GM21447 (cell line): ENCODE measurements around the gene PFN1.

ENCODE experiments used
- ATAC-seq: cut with Tn5 transposase; IDR thresholded peaks from one replicate; pipeline ENCODE4 v1.9.1; 2021; ENCODE audit not compliant: unreplicated experiment

Gene PFN1

DNA sequence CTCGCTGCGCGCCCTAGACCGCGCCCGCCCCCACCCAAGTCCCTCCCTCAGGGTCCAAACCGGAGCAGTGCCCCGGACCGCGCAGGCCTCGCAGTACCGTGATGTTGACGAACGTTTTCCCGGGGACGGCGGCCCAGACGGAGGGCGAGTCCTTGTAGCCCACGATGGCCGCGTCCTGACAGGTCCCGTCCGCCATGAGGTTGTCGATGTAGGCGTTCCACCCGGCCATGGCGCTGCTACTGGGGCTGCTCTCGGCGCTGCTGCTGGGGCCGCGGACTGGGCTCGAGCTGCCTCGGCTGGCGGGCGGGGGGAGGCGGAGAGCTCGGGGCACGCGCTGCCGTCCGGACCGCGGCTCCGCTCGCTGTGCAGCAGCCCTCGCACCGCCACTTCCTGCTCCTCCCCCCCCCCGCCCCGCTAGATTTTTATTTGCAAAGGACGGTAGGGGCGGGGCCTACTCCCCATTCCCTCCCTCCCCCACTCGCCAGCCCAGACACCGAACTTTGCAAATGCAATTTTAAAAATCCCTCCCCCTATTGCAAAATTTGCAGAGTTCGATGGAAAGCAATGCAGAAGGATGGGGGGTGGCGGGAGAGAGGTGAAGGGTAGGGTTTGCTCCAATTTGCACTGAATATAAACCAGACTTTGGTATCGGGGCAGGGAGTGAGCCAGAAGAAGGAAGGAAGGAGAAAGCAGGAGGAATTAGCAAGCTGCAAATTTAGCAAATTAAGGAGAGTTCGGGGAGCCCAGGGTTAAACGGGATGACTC is at the start of gene PFN1:
Gene PFN1 (minus strand): TSS at position 365 of the 765 bp plus-strand sequence. CDS start 136 bp downstream, at position 229.
- ATAC-seq: peak; percentile 9

DNA sequence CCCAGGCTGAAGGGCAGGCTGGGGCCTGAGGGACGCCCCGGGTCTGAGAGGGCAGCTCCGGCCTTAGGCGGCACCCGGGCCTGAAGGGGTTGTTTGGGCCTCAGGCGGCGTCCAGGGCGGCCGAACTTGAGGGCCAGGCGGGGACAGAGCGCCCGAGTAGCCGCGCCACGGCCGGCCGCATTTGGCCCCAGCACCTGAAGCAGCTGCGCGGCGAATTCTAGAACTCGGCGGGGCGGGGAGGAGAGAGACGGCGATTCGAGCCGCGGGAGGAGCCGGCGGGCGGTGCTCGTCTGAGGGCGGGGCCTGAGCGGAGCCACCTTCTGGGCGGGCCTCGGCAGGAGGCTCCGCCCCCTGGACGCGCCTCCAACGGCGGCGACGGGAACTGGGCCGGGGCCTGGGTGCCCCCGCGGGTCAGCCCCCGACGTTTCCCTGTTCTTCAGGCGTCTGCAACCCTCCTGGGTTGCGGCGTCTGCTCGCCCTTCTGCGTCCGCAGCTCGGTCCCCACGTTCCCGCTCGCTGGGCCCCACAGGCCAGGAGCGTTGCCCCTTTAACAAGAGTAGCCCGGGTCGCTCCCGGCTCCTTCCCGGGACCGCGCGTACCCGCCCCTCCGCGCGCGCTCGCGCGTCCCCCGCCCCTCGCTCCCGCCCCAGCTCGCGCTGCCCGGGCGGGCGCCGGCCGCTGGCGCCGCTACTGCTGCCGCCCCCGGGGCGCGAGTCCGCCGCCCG is 49.1 kb upstream of the PFN1 start, which contains the start of the genes INCA1 and KIF1C:
Gene INCA1 (minus strand): TSS at position 221 of the 725 bp plus-strand sequence. CDS start 3,085 bp downstream, outside the sequence.
Gene KIF1C (plus strand): TSS at position 649 of the 725 bp plus-strand sequence. CDS start 2,297 bp downstream, outside the sequence.
- ATAC-seq: peak; percentile 65

DNA sequence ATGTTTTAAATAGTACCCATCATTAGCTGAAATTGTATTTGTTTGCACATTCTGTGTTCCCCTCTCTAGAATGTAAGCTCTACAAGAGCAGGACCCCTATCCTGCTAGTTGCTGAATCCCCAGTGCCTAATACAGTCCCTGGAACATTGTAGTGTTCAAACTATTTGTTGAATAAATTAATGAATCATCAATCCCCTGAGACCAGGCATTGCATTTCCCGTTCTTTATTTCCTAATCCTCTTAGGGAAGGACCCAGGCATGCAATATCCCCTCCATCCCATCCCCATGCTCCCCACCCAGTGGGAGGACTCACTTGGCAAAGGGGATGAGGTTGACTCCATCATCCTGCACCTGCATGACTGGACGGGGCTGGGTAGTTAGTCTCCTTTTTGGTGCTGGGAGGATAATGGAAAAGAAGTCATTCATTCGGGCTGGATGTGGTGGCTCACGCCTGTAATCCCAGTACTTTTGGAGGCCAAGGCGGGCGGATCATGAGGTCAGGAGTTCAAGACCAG is 45.8 kb upstream of the PFN1 start:
- ATAC-seq: no peak

DNA sequence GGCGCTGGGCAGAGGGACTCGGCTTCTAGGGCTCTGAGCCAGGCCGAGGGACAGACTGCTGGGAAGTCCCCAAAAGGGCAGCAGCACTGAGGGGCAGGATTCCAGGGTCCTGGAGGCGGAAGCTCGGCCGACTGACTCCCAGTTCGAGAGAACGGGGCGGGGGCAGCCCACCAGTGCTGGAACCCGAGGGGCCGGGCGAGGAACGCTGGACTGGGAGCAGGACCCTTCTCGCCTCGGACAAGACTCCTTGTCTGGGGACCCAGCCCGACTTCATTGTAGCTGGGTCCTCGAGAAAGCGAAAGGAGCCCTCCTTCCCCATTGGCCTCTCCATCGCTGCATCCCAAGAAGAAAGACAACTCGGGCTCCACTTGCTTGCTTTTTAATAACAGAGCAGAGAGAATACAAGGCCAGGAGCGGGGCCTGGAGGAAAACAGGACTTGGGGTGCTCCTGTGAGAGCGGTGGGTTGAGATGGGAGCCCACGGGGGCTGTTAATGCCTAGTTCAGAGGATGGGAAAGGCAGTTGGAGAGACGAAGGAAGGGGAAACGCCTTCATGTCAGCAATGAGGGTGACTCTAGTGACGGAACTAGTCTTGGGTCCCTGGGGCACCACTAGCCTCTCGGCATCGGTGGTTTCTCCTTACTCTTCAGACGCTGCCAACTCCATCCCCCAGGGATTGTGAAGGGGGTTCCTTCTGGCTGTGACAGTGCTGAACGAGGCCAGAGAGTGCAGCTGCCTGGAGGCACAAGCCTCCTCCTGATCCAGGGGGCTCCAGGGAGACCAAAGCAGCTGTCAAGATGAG is 39.6 kb upstream of the PFN1 start:
- no peak for ATAC-seq

DNA sequence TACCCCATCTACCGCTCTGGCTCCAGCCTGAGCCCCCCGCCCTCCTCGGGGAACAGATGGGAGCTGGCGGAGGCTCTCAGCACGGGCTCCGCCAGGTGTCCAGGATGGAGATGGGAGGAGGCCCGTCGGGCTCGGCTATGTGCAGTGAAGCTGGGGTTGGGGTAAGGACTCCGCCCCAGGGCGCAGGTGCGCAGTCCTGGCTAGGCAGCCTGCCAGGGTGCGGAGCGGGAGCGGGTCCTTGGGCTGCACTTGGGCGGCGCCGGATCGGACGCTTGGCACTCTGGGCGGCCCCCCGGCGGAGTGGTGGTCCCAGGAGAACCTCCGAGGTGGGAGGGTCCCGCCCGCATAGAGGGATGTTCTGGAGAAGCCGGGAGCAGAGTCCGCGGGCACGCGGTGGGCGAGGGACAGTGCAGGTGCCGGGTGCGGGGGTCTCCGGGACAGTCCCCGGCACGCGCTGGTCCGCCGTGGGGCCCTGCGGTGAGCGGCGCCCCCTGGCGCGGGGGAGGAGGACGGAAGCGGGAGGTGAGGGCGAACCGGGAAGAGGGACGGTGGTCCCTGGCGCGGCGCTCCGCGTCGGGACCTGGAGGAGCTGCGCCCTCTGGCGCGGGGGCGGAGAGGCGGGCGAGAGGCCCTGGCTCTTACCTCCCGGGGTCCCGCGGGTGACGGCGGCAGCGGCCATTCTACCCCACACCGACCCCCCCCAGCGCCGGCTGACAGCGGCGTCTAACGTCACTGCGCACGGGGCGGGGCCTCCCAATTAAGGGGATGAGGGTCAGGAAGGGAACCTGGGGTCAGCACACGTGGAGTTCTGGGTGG is 38.8 kb upstream of the PFN1 start, which contains the start of gene CAMTA2:
Gene CAMTA2 (minus strand): TSS at position 725 of the 816 bp plus-strand sequence. CDS start 1,453 bp downstream, outside the sequence.
- ATAC-seq: peak; percentile 66

DNA sequence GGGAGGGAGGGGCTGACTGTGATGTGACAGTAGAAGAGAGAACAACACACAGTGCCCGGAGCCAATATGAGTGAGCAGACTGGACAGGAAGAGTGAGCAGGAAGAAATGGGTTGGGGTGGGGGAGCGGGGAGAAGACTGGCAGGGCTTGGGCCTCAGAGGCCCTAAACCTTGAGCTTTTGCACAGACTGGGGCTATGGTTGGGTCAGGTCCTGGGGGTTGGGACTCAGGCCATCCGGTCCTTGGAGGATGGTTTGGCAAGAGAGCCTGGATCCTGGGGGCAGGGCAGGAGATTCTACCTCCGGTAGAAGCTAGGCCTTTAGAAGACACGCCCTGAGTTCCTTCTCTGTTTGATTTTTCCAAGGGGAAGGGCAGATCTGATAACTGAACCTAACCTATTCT is 38.1 kb upstream of the PFN1 start:
- ATAC-seq: no peak

DNA sequence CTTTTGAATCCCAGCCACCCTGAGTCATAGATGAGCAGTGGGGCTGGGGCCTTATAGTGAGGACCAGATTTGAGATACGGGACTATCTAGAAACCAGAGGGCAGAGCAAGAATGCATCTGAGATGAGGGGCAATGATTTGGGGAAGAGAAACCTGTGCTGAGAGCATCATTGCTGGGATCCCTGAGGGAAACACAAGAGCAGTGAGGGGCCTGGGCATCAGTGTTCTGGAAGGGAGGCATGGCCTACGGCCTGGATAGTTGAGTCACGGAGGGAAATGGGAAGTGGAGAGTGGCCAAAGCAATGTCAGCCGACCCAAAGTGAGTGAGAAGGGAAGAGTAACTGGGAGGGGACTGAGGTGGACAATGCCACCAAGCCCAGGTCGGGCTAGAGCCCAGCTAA is 34.0 kb upstream of the PFN1 start:
- ATAC-seq: no peak

DNA sequence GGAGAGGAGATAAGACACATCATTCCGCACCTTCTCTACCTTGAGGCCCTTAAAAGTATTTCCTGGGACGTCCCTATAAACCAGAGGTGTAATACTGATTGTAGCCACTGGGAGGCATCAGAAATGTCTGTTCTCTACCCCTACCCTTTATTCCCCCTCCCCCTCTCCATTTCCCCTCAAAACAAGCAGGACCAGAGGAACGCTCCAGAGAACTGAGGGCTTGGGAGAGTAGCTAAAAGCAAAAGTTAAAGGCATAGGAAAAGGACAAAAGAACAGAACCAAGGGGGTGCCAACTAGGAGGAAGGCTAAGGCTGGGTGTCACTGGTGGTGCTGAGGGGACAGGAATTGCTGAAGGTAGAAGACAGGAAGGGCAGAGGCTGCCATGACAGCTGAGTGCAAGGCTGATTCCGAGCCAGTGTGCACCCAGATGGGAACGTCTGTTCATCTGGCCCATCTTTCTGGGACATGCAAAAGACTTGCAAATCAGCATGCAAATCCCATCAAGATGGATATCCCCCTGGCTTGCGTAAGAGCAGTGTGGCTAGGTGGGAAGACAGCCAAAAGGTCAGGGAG is 32.4 kb upstream of the PFN1 start:
- ATAC-seq: no peak

DNA sequence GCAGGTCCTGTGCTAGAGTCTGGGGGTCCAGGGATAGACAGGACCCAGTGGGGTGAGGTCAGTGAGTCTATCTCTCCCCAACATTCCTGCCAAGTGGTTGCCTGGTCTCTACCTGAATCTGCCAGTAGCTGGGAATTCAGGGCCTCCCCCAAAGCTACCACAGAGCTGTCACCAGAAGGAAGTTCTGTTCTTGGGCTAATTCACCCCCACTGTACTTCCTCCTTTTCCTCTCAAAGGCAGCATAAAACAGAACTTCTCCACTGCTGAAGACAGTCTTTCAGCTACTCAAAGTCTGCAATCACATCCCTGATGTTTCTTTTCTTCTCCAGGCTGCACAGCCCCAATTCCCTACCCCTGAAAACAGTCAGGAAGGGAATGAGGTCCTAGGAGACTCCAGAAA is 30.4 kb upstream of the PFN1 start:
- no peak for ATAC-seq

DNA sequence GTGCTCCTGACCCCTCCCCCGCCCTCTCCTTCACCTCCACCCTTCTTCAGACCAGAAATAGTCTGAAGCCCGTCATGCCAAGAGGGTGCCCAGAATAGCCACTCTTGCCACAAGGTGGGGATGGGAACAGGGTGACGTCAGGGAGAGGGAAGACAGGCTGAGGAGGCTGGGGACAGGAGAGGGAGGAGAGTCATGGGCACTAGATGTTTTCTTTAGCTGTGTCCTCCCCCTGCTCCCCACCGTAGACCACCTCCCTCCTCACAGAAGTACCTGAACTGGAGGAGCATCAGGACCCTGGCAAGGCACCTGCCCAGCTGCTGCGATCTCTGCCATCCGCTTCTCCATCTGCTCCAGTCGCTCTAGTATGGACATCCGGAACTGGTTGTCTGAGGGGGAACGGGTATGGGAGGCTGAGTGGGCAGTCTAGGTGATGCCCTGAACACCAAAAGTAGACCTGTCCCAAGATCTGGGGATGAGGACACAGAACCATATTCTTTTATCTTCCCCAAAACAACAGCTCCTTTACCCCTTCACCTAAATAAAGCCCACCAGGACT is 25.9 kb upstream of the PFN1 start:
- no peak for ATAC-seq

DNA sequence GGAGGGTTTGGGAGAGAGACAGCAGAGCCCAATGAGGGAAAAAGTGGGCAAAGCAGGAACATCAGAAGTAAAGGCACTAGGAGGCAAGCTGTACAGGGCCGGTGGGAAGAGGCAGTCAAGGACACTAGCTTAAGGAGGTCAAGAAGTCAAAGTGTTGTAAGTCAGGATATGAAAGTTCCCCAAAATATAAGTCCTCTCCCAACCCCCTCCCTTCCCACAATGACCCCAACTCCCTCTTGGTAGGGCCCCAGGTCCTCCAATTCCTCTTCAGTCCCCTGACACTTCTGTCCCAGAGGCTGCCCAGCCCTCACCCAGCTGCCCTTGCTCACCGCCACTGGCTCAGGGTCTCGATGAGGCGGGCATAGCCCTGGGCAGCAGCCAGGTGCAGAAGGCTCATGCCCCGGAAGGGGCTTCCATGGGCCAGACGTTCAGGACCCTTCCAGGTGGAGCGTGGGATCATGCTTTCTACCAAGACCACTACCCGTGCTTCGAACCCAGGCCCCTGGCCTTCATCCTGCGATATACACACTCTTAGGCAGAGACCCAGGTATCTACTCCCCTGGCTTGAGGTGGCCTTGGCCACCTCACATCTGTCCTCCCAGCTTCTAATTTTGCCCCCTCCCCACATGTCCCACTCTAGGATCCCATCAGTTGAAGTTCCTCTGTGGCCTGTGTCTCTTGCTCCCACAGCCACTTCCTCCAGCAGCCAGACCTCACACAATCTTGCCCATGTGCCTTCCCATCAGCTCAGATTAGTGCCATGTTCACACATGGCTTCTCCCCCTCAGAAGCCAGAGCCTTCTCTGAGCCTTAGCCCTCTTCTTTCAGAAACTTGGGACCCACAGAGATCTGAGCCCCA is 25.2 kb upstream of the PFN1 start:
- no peak for ATAC-seq

DNA sequence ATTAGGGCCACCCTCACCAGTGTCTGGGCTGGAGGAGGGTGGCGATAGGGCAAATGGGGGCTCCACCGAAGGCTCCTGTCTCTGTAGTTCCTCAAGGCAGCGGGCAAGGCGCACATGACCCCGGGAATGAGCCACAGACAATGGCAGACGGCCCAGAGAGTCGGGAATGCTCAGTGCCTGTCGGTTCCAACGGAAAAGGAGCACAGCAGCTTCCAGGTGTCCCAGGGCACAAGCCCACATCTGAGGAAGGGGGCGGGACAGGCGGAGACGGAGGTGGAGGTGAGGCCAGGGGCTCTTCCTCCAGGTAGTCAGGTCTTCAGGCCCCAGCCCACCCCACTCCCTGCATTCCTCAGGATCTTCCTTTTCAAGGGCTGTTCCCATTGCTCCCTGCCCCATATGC is 24.4 kb upstream of the PFN1 start:
- no peak for ATAC-seq

DNA sequence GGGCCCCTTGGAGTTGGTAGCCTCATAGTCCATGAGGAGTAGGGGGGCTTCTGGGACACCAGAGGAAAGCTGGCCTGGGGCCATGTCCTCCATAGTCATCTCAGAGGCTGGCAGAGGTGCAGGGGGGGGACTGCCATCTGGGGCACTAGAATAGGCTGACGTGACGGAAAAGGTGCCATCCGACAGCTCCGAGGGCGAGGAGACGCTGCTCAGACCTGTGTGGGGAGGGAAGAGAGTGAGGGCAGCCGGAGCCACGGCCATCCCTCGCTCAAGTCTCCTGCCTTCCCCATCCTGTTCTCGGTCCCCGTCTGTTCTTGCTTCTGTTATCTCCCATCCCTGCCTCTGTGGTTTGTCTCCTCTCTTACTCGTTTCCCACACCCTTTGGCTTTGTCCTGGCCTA is 24.0 kb upstream of the PFN1 start:
- ATAC-seq: no peak

DNA sequence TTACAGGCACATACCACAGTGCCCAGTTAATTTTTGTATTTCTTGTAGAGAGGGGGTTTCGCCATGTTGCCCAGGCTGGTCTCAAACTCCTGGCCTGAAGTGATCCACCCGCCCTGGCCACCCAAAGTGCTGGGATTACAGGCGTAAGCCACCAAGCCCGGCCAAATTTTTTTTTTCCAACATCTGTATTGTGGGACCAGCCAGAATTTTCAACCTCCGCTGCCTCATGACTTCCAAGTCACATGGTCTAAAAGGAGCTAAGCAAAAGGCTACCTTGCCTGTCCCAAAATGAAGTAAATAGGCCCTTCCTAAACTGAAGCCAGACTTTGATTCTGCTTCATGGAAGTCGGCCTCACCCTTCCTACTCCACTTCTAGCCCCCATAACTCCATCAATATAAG is 23.5 kb upstream of the PFN1 start:
- ATAC-seq: no peak

DNA sequence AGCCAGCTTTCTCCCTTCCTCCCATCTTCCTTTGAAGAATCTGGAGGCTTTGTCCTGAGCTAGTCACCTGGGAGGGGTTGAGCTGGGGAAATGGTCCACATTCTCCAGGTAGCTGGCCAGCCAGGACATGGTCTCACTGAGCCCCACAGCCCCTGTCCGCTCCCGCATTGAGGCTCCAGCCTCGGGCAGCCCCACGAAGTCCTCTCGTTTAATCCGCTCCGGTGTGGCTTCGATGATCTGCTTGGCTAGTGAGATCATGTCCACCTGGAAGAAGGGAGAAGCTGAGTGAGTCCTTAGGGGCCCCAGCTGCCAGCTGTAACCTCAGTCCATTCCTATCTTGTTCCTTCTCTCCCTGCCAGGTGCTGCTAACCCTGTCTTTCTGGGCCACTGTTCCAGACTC is 21.9 kb upstream of the PFN1 start:
- no peak for ATAC-seq

DNA sequence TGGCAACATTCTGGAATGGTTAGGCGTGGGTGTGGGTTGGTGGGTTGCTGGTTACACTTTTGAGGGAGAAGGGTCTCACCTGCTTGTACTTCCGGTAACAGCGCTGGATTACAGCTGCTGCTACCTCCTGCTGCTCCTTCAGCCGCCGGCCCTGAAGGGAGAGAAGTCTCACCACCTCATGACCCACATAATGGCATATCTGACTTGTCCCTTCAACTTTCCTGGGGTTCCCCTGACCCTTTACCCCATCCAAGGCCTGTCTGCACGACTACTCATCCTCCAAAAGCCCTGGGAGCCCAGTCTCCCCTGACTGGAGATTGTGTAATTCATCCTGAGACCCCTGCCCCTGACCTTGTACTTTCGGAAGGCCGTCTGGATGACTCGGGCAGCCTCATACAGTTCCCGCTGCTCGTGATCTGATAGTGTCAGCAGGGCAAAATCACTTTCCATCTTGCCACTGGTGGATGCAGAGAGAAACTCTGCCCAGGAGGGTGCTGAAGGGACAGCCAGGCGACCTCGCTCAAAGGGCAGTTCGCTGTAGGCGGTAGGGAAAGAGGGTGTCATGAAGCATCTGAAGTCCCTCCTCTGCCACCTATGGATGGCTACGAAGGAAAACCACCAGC is 21.3 kb upstream of the PFN1 start:
- no peak for ATAC-seq

DNA sequence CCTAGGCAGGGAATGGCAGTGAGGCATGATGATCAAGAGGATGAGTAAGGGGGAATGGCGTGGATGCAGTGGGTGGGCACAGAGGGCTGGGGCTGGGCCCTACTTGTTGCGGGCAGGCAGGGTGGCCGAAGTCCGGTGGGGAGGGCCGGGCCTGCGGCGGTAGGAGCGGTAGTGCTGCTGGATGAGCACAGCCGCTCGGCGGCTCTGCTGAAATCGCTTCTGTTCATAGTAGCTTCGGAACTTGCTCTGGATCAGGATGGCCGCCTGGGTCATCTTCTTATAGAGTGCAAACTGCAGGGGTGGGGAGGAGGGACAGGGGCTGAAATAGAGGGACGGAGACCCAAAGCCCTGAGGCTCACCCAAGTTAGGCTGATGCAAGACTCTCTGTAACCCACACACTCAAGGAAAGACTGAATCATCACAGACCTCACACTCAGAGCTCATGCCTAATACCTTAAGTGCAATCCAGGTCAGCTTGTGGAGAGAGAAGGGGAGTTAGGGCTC is 20.8 kb upstream of the PFN1 start:
- no peak for ATAC-seq

DNA sequence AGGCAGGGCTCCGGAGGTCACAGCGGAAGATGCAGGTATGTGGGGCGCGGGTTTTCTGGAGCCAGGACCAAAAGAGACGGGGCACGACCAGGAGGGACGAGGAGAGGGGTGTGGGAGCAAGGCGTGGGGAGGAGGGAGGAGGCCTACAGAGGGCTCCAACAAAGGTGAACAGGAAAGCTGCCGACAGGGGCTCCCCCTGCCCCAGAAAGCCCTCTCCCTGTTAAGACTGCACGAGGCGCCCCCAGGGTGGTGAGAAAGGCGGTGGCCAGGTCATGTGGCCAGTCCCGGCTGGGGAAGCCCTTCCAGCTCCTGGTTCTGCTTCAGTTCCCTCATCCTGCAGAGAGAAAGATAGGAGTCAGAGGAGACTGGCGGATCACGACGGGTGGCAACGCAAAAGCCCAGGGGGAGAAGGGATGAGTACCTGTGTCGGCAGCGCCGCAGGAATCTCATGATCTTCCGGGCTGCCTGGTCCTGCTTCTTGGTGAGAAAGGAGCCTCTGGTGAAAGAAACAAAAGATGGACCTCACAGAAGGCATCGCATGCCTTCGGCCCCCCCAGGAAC is 20.2 kb upstream of the PFN1 start:
- ATAC-seq: no peak
